WTC11 (cell line): ENCODE data around the gene PNCK. TPM values are rescaled to one million over a fixed set of nuclear protein-coding genes. Genes with fewer than 3 reads are reported as not detected.
"Not testable (repeated sequence)": the region's sequence is repeated elsewhere in the genome, so short reads cannot be mapped to it uniquely, and the experiment has no call there.

ENCODE experiments used
- ATAC-seq: fragments of 200-7000 bp; cut with Tn5 transposase; 2 replicates; pipeline ENCODE4 v1.10.0; 2021; ENCODE audit warnings: mild to moderate bottlenecking, moderate library complexity
- CTCF ChIA-PET: fragments of 300-600 bp; sonication (Branson Sonifier 250); formaldehyde crosslinking; loops from one replicate; lab custom pipeline; 2021; ENCODE audit warnings: antibody characterized with exemption; lab: Charles Lee
- POLR2A ChIA-PET: fragments of 350-600 bp; sonication (Branson Sonifier 250); formaldehyde crosslinking; loops from one replicate; lab custom pipeline; 2021; ENCODE audit warnings: antibody characterized with exemption; lab: Charles Lee
- DNase-seq: peaks from one replicate; pipeline ENCODE4 v3.0.0; 2021; ENCODE audit warnings: low spot score
- H3K27ac Mint-ChIP-seq: 2 replicates; pipeline ENCODE4 v1.8.0; 2021; ENCODE audit warnings: mixed read lengths
- H3K27me3 Mint-ChIP-seq: 2 replicates; pipeline ENCODE4 v1.8.0; 2021; ENCODE audit warnings: low read depth, mild to moderate bottlenecking, moderate library complexity, mixed read lengths
- H3K36me3 Mint-ChIP-seq: 2 replicates; pipeline ENCODE4 v1.8.0; 2021; ENCODE audit warnings: mixed read lengths
- H3K4me1 Mint-ChIP-seq: 2 replicates; pipeline ENCODE4 v1.8.0; 2022; ENCODE audit warnings: mixed read lengths
- H3K4me3 Mint-ChIP-seq: 2 replicates; pipeline ENCODE4 v1.8.0; 2021; ENCODE audit warnings: mild to moderate bottlenecking, moderate library complexity, mixed read lengths
- H3K9me3 Mint-ChIP-seq: 2 replicates; pipeline ENCODE4 v1.8.0; 2021; ENCODE audit warnings: mixed read lengths
- FOXP4 ChIP-seq: sonication (generic); formaldehyde crosslinking; IDR thresholded peaks from 2 replicates; pipeline ENCODE4 v1.8.0; 2022; ENCODE audit warnings: mild to moderate bottlenecking, missing genetic modification reagents
- IRF2 ChIP-seq: sonication (generic); formaldehyde crosslinking; IDR thresholded peaks from 2 replicates; pipeline ENCODE4 v1.8.0; 2022; ENCODE audit warnings: low read depth, missing genetic modification reagents, borderline replicate concordance
- NFE2L1 ChIP-seq: sonication (generic); formaldehyde crosslinking; IDR thresholded peaks from 2 replicates; pipeline ENCODE4 v1.8.1; 2023; ENCODE audit warnings: missing genetic modification reagents
- NFYB ChIP-seq: sonication (generic); formaldehyde crosslinking; conservative IDR thresholded peaks from 2 replicates; pipeline ENCODE4 v1.8.0; 2022; ENCODE audit warnings: low read depth, missing genetic modification reagents
- NR2C2 ChIP-seq: sonication (generic); formaldehyde crosslinking; IDR thresholded peaks from 2 replicates; pipeline ENCODE4 v1.8.0; 2022; ENCODE audit warnings: mild to moderate bottlenecking, missing genetic modification reagents
- RELA ChIP-seq: sonication (generic); formaldehyde crosslinking; IDR thresholded peaks from 2 replicates; pipeline ENCODE4 v1.8.1; 2022; ENCODE audit warnings: missing genetic modification reagents, mild to moderate bottlenecking, borderline replicate concordance
- RORB ChIP-seq: fragments of 250-450 bp; sonication (Bioruptor Pico); IDR thresholded peaks from 2 replicates; pipeline ENCODE4 v1.9.0; 2021; ENCODE audit warnings: mild to moderate bottlenecking
- SMAD3 ChIP-seq: sonication (generic); formaldehyde crosslinking; IDR thresholded peaks from 2 replicates; pipeline ENCODE4 v1.8.0; 2022; ENCODE audit warnings: missing genetic modification reagents, mild to moderate bottlenecking, borderline replicate concordance
- SMAD4 ChIP-seq: sonication (generic); formaldehyde crosslinking; IDR thresholded peaks from 2 replicates; pipeline ENCODE4 v1.8.0; 2022; ENCODE audit warnings: mild to moderate bottlenecking, missing genetic modification reagents
- TEAD1 ChIP-seq: sonication (generic); formaldehyde crosslinking; IDR thresholded peaks from 2 replicates; pipeline ENCODE4 v1.8.0; 2022; ENCODE audit warnings: mild to moderate bottlenecking, missing genetic modification reagents
- ZNF219 ChIP-seq: sonication (generic); formaldehyde crosslinking; IDR thresholded peaks from 2 replicates; pipeline ENCODE4 v1.8.0; 2023; ENCODE audit warnings: missing genetic modification reagents, mild to moderate bottlenecking, borderline replicate concordance
- ZNF671 ChIP-seq: fragments of 250-450 bp; sonication (Bioruptor Pico); IDR thresholded peaks from 2 replicates; pipeline ENCODE4 v1.8.0; 2021; ENCODE audit warnings: mild to moderate bottlenecking
- total RNA-seq: library from RNA; stranded (reverse); gene quantifications from 3 replicates; pipeline ENCODE4 v1.2.3, GENCODE V29; 2021
- TF ChIP-seq, protein P1 (sequence below): sonication (generic); formaldehyde crosslinking; IDR thresholded peaks from 2 replicates; pipeline ENCODE4 v1.8.1; 2023; ENCODE audit warnings: mild to moderate bottlenecking, moderate library complexity, missing genetic modification reagents
- TF ChIP-seq, protein P2 (sequence below): fragments of 250-450 bp; sonication (Bioruptor Pico); IDR thresholded peaks from 2 replicates; pipeline ENCODE4 v1.9.0; 2021; ENCODE audit warnings: moderate library complexity, mild to moderate bottlenecking, inconsistent platforms, borderline replicate concordance
- TF ChIP-seq, protein P3 (sequence below): sonication (generic); formaldehyde crosslinking; IDR thresholded peaks from 2 replicates; pipeline ENCODE4 v1.8.1; 2023; ENCODE audit warnings: mild to moderate bottlenecking, missing genetic modification reagents
- TF ChIP-seq, protein P4 (sequence below): sonication (generic); formaldehyde crosslinking; IDR thresholded peaks from 2 replicates; pipeline ENCODE4 v1.8.1; 2023; ENCODE audit warnings: mild to moderate bottlenecking, missing genetic modification reagents, borderline replicate concordance

PNCK gene
- total RNA-seq, 1 experiment from 2014 or later = 8.6 TPM

DNA sequence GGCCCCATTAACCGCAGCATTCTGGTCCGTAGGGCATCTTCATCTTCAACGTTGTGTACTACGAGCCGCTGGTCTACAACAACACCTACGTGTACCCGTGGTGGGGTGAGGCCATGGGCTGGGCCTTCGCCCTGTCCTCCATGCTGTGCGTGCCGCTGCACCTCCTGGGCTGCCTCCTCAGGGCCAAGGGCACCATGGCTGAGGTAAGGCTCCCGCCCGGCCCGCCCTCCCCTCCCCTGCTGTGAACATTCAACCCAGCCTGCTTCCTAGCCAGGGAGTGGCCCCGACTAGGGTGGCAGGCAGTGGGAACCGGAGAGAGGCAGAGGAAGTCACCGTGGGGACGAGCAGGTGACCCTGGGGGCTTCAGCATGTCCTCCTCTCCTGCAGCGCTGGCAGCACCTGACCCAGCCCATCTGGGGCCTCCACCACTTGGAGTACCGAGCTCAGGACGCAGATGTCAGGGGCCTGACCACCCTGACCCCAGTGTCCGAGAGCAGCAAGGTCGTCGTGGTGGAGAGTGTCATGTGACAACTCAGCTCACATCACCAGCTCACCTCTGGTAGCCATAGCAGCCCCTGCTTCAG, 21.2 kb upstream of the PNCK start:
- no peaks in the 10 kb centered on the region for H3K9me3 Mint-ChIP-seq
- H3K27me3 Mint-ChIP-seq = no peaks in the 10 kb centered on the region
- 0 out of 2 replicates have a peak, but pooled peaks cover 3% of the 10 kb centered on the region for H3K36me3 Mint-ChIP-seq
- ChIA-PET POLR2A (no interaction called here), CTCF (interaction anchor here (0.6 to 2.8 kb wide), 2 partner anchors 27 to 41 kb away, joined by 3 to 6 read pairs; no protein-coding TSS in a partner anchor)
- TF ChIP-seq ZNF671 (no peak), RELA (CRISPR knock-in tag) (no peak), RORB (CRISPR knock-in tag) (no peak), TEAD1 (CRISPR knock-in tag) (no peak), ZNF219 (CRISPR knock-in tag) (no peak)
- TF ChIP-seq, protein P1, sequence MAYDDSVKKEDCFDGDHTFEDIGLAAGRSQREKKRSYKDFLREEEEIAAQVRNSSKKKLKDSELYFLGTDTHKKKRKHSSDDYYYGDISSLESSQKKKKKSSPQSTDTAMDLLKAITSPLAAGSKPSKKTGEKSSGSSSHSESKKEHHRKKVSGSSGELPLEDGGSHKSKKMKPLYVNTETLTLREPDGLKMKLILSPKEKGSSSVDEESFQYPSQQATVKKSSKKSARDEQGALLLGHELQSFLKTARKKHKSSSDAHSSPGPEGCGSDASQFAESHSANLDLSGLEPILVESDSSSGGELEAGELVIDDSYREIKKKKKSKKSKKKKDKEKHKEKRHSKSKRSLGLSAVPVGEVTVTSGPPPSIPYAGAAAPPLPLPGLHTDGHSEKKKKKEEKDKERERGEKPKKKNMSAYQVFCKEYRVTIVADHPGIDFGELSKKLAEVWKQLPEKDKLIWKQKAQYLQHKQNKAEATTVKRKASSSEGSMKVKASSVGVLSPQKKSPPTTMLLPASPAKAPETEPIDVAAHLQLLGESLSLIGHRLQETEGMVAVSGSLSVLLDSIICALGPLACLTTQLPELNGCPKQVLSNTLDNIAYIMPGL (CRISPR knock-in tag) = no peak
- TF ChIP-seq, protein P2, sequence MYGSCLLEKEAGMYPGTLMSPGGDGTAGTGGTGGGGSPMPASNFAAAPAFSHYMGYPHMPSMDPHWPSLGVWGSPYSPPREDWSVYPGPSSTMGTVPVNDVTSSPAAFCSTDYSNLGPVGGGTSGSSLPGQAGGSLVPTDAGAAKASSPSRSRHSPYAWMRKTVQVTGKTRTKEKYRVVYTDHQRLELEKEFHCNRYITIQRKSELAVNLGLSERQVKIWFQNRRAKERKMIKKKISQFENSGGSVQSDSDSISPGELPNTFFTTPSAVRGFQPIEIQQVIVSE = no peak
- no peak for ATAC-seq
- H3K27ac Mint-ChIP-seq = no peak overlapping the region
- H3K4me3 Mint-ChIP-seq = no peak overlapping the region
- H3K4me1 Mint-ChIP-seq = no peaks in the 10 kb centered on the region
- no peak for DNase-seq

- H3K4me1 Mint-ChIP-seq, H3K27me3 Mint-ChIP-seq, DNase-seq, H3K4me3 Mint-ChIP-seq, H3K27ac Mint-ChIP-seq, H3K36me3 Mint-ChIP-seq, POLR2A ChIA-PET, ATAC-seq, H3K9me3 Mint-ChIP-seq: not testable (repeated sequence)
- CTCF ChIA-PET = interaction anchor here (0.6 to 2.8 kb wide), 2 partner anchors 26 to 42 kb away, joined by 3 to 6 read pairs; no protein-coding TSS in a partner anchor
These were observed 20.6 kb upstream of the PNCK start for GRCh38 chrX:153694256-153694655.

GRCh38 chrX:153693216-153694086, 19.8 kb upstream of the PNCK start:
- ChIA-PET POLR2A (no interaction called here), CTCF (no interaction called here)
- Mint-ChIP-seq H3K27me3 (no peaks in the 10 kb centered on the region), H3K36me3 (0 out of 2 replicates have a peak, but pooled peaks cover 3% of the 10 kb centered on the region), H3K4me1 (no peaks in the 10 kb centered on the region), H3K9me3 (no peaks in the 10 kb centered on the region), H3K4me3 (no peak overlapping the region), H3K27ac (no peak overlapping the region)
- TF ChIP-seq SMAD4 (CRISPR knock-in tag) = no peak
- DNase-seq (no peak), ATAC-seq (no peak)

GRCh38 chrX:153692611-153693156, 19.1 kb upstream of the PNCK start:
- no peaks in the 10 kb centered on the region for H3K27me3 Mint-ChIP-seq
- no peak overlapping the region; the same call in 1 of the 2 replicates for H3K27ac Mint-ChIP-seq
- ATAC-seq (no peak), DNase-seq (no peak)
- no peaks in the 10 kb centered on the region for H3K4me1 Mint-ChIP-seq
- H3K4me3 Mint-ChIP-seq = no peak overlapping the region
- H3K36me3 Mint-ChIP-seq = 0 out of 2 replicates have a peak, but pooled peaks cover 3% of the 10 kb centered on the region
- H3K9me3 Mint-ChIP-seq = no peaks in the 10 kb centered on the region
- ChIA-PET CTCF (no interaction called here), POLR2A (interaction anchor here (0.7 kb wide), 1 partner anchor 16 kb away, joined by 3 read pairs; no protein-coding TSS in a partner anchor)
- no peak for TF ChIP-seq SMAD3
- TF ChIP-seq, protein P3, sequence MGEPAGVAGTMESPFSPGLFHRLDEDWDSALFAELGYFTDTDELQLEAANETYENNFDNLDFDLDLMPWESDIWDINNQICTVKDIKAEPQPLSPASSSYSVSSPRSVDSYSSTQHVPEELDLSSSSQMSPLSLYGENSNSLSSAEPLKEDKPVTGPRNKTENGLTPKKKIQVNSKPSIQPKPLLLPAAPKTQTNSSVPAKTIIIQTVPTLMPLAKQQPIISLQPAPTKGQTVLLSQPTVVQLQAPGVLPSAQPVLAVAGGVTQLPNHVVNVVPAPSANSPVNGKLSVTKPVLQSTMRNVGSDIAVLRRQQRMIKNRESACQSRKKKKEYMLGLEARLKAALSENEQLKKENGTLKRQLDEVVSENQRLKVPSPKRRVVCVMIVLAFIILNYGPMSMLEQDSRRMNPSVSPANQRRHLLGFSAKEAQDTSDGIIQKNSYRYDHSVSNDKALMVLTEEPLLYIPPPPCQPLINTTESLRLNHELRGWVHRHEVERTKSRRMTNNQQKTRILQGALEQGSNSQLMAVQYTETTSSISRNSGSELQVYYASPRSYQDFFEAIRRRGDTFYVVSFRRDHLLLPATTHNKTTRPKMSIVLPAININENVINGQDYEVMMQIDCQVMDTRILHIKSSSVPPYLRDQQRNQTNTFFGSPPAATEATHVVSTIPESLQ = no peak
- no peak for TF ChIP-seq IRF2 (CRISPR knock-in tag)
- no peak for TF ChIP-seq NFE2L1 (CRISPR knock-in tag)
- TF ChIP-seq NR2C2 (CRISPR knock-in tag) = no peak
- TF ChIP-seq, protein P4, sequence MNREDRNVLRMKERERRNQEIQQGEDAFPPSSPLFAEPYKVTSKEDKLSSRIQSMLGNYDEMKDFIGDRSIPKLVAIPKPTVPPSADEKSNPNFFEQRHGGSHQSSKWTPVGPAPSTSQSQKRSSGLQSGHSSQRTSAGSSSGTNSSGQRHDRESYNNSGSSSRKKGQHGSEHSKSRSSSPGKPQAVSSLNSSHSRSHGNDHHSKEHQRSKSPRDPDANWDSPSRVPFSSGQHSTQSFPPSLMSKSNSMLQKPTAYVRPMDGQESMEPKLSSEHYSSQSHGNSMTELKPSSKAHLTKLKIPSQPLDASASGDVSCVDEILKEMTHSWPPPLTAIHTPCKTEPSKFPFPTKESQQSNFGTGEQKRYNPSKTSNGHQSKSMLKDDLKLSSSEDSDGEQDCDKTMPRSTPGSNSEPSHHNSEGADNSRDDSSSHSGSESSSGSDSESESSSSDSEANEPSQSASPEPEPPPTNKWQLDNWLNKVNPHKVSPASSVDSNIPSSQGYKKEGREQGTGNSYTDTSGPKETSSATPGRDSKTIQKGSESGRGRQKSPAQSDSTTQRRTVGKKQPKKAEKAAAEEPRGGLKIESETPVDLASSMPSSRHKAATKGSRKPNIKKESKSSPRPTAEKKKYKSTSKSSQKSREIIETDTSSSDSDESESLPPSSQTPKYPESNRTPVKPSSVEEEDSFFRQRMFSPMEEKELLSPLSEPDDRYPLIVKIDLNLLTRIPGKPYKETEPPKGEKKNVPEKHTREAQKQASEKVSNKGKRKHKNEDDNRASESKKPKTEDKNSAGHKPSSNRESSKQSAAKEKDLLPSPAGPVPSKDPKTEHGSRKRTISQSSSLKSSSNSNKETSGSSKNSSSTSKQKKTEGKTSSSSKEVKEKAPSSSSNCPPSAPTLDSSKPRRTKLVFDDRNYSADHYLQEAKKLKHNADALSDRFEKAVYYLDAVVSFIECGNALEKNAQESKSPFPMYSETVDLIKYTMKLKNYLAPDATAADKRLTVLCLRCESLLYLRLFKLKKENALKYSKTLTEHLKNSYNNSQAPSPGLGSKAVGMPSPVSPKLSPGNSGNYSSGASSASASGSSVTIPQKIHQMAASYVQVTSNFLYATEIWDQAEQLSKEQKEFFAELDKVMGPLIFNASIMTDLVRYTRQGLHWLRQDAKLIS (CRISPR knock-in tag) = no peak
- TF ChIP-seq NFYB (CRISPR knock-in tag) = no peak
- TF ChIP-seq FOXP4 (CRISPR knock-in tag) = no peak
